HepG2 (cell line): Measurements from ENCODE around the gene C5orf24. TPM values are rescaled to one million over a fixed set of nuclear protein-coding genes. Genes with fewer than 3 reads are reported as not detected.

Experiments
- ATF7-NPFF ChIP-seq: sonication (generic); formaldehyde crosslinking; IDR thresholded peaks from 2 replicates; pipeline ENCODE4 v1.8.1; 2023; ENCODE audit warnings: mild to moderate bottlenecking, low read depth, missing genetic modification reagents, moderate library complexity
- CHD2 ChIP-seq: IDR thresholded peaks from 2 replicates; pipeline ENCODE4 v1.6.1; 2011; ENCODE audit warnings: low read depth, low read length, improper control_type of control experiment
- DDIT3 ChIP-seq: sonication (generic); formaldehyde crosslinking; IDR thresholded peaks from 2 replicates; pipeline ENCODE4 v1.4.0; 2020; ENCODE audit warnings: mild to moderate bottlenecking, missing genetic modification reagents
- GZF1 ChIP-seq: sonication (generic); formaldehyde crosslinking; IDR thresholded peaks from 2 replicates; pipeline ENCODE4 v1.5.1; 2020; ENCODE audit warnings: mild to moderate bottlenecking, missing genetic modification reagents
- HMGXB4 ChIP-seq, 2 experiments: sonication (generic) in 1 of 2; formaldehyde crosslinking in 1 of 2; IDR thresholded peaks; 2 replicates each; pipeline versions ENCODE4 v1.4.0 to v1.6.1; 2018 to 2020; ENCODE audit warnings: missing genetic modification reagents in 2 of 2, borderline replicate concordance in 1 of 2, low read depth in 1 of 2, mild to moderate bottlenecking in 1 of 2, missing biosample characterization in 1 of 2
- IKZF1 ChIP-seq: fragments of 450-650 bp; IDR thresholded peaks from 2 replicates; pipeline ENCODE4 v1.7.1; 2016
- MBNL3 ChIP-seq: fragments of 250-450 bp; sonication (Bioruptor Pico); conservative IDR thresholded peaks from 2 replicates; pipeline ENCODE4 v1.8.0; 2022; ENCODE audit warnings: mild to moderate bottlenecking, inconsistent platforms
- MTA1 ChIP-seq: sonication (generic); formaldehyde crosslinking; IDR thresholded peaks from 2 replicates; pipeline ENCODE4 v1.4.0; 2020; ENCODE audit warnings: missing genetic modification reagents, mild to moderate bottlenecking, borderline replicate concordance
- MTA3 ChIP-seq: sonication (generic); formaldehyde crosslinking; IDR thresholded peaks from 2 replicates; pipeline ENCODE4 v1.4.0; 2020; ENCODE audit warnings: missing genetic modification reagents
- NFE2L2 ChIP-seq: fragments of 150-350 bp; IDR thresholded peaks from 2 replicates; pipeline ENCODE4 v1.6.1; 2014; ENCODE audit warnings: low read length
- NFYB ChIP-seq: sonication (generic); formaldehyde crosslinking; IDR thresholded peaks from 2 replicates; pipeline ENCODE4 v1.4.0; 2020; ENCODE audit warnings: missing genetic modification reagents
- NR2F6 ChIP-seq, 2 experiments: IDR thresholded peaks; 2 replicates each; pipeline ENCODE4 v1.6.1; 2016; ENCODE audit warnings: antibody characterized with exemption in 1 of 2, mild to moderate bottlenecking in 1 of 2
- PRMT3 ChIP-seq: sonication (generic); formaldehyde crosslinking; IDR thresholded peaks from 2 replicates; pipeline ENCODE4 v1.8.1; 2022; ENCODE audit warnings: low read depth, mild to moderate bottlenecking, moderate library complexity, missing genetic modification reagents, borderline replicate concordance
- RFXAP ChIP-seq: sonication (generic); formaldehyde crosslinking; IDR thresholded peaks from 2 replicates; pipeline ENCODE4 v1.4.0; 2020; ENCODE audit warnings: missing genetic modification reagents, borderline replicate concordance
- SOX6 ChIP-seq, 2 experiments: fragments of 450-650 bp in 1 of 2; sonication (generic) in 1 of 2; formaldehyde crosslinking in 1 of 2; IDR thresholded peaks; 2 replicates each; pipeline versions ENCODE4 v1.4.0 to v1.6.1; 2017 to 2020; ENCODE audit warnings: antibody characterized with exemption in 1 of 2, mild to moderate bottlenecking in 1 of 2, missing genetic modification reagents in 1 of 2
- ZBTB46 ChIP-seq: sonication (generic); formaldehyde crosslinking; IDR thresholded peaks from 2 replicates; pipeline ENCODE4 v1.4.0; 2020; ENCODE audit warnings: mild to moderate bottlenecking, missing genetic modification reagents, borderline replicate concordance
- ZBTB7B ChIP-seq: sonication (generic); formaldehyde crosslinking; IDR thresholded peaks from 2 replicates; pipeline ENCODE4 v1.4.0; 2020; ENCODE audit warnings: missing genetic modification reagents
- ZNF44 ChIP-seq: sonication (generic); formaldehyde crosslinking; IDR thresholded peaks from 2 replicates; pipeline ENCODE4 v1.5.1; 2020; ENCODE audit warnings: mild to moderate bottlenecking, missing genetic modification reagents
- ZNF510 ChIP-seq: sonication (generic); formaldehyde crosslinking; IDR thresholded peaks from 2 replicates; pipeline ENCODE4 v1.4.0; 2020; ENCODE audit warnings: low read depth, mild to moderate bottlenecking, missing genetic modification reagents
- ZNF598 ChIP-seq: sonication (generic); formaldehyde crosslinking; IDR thresholded peaks from 2 replicates; pipeline ENCODE4 v1.5.1; 2020; ENCODE audit warnings: mild to moderate bottlenecking, missing genetic modification reagents, borderline replicate concordance
- ZNF746 ChIP-seq: sonication (generic); formaldehyde crosslinking; IDR thresholded peaks from 2 replicates; pipeline ENCODE4 v1.8.0; 2022; ENCODE audit warnings: mild to moderate bottlenecking, missing genetic modification reagents
- ZSCAN5A ChIP-seq: sonication (generic); formaldehyde crosslinking; IDR thresholded peaks from 2 replicates; pipeline ENCODE4 v1.8.0; 2022; ENCODE audit warnings: mild to moderate bottlenecking, missing genetic modification reagents, borderline replicate concordance
- polyA plus RNA-seq, 8 experiments: library from polyadenylated mRNA; depleted of rRNA in 3 of 8; stranded (reverse) in 7 of 8; unstranded in 1 of 8; fragments of >200 nt; fragmentation: Illumina TruSeq in 4 of 8; extraction: Trizol in 4 of 8; gene quantifications; 2 replicates each; pipeline versions ENCODE4 v1.2.1 to v1.2.3, GENCODE V29; 2011 to 2016; ENCODE audit warnings: low read depth in 4 of 8, missing spikeins in 1 of 8, mixed read lengths in 1 of 8; ENCODE audit not compliant: insufficient read depth in 1 of 8
- total RNA-seq, 5 experiments: library from RNA; depleted of rRNA; stranded (reverse); fragments of >200 nt; fragmentation: Illumina TruSeq; extraction: Trizol; gene quantifications; 2 replicates each; pipeline ENCODE4 v1.2.3, GENCODE V29; 2016; ENCODE audit warnings: low read depth in 1 of 5

C5orf24 gene
- total and polyA plus RNA-seq, 2 of the 13 experiments (the other 11 are each of a cell fraction or from before 2014, with no cell fraction given) = 34.6 to 41.5 TPM

- peak; percentile 87; the same call in 1 of the 2 replicates for TF ChIP-seq RFXAP (CRISPR knock-in tag)
- peak; percentile 86; the same call in 1 of the 2 replicates for TF ChIP-seq ZNF598 (CRISPR knock-in tag)
- peak; percentile 70; the same call in 1 of the 2 replicates for TF ChIP-seq ZNF746 (CRISPR knock-in tag)
- TF ChIP-seq NFE2L2 = no peak
- peak; percentile 88; the same call in 1 of the 2 replicates for TF ChIP-seq ZNF510 (CRISPR knock-in tag)
- TF ChIP-seq ZBTB46 = no peak
- TF ChIP-seq GZF1 = peak; percentile 51; the same call in 1 of the 2 replicates
- TF ChIP-seq IKZF1 = no peak
- no peak for TF ChIP-seq NR2F6 (IDR thresholded peaks at IDR 0.05)
- peak; percentile 57; the same call in 1 of the 2 replicates for TF ChIP-seq NR2F6 (CRISPR knock-in tag; IDR thresholded peaks at IDR 0.05)
- peak; percentile 92 to 93 for TF ChIP-seq HMGXB4 (CRISPR knock-in tag; IDR thresholded peaks at IDR 0.05; ENCODE audit: borderline replicate concordance in 1 of 2, low read depth in 1 of 2)
- no peak for TF ChIP-seq MTA3
- TF ChIP-seq ZSCAN5A = 0 out of 2 replicates have a peak, but pooled peaks have one; percentile 30
- no peak for TF ChIP-seq MBNL3 (CRISPR knock-in tag)
- peak; percentile 98 for TF ChIP-seq ATF7-NPFF (CRISPR knock-in tag)
- TF ChIP-seq SOX6 (IDR thresholded peaks at IDR 0.05) = no peak
- TF ChIP-seq SOX6 (CRISPR knock-in tag; IDR thresholded peaks at IDR 0.05) = peak; percentile 77
- no peak for TF ChIP-seq ZBTB7B (CRISPR knock-in tag)
- TF ChIP-seq MTA1 (CRISPR knock-in tag) = peak; percentile 89
- no peak for TF ChIP-seq DDIT3 (CRISPR knock-in tag)
- 0 out of 2 replicates have a peak, but pooled peaks have one; percentile 51 for TF ChIP-seq PRMT3
- TF ChIP-seq ZNF44 = 0 out of 2 replicates have a peak, but pooled peaks have one; percentile 21
- TF ChIP-seq NFYB (CRISPR knock-in tag) = no peak
- no peak for TF ChIP-seq CHD2
These were observed 28.4 kb downstream of the C5orf24 start, which contains the start of gene TXNDC15 (continued) for GRCh38 chr5:134873987-134874830.
